NB4 (cell line): ENCODE measurements around the gene PPP1R3F.
A peak's percentile ranks its signal among the peaks of the same experiment; 100 is the strongest.

ENCODE experiments used
- DNase-seq: peaks from one replicate; pipeline ENCODE4 v3.0.0; 2010; ENCODE audit warnings: low read depth
- H3K4me3 ChIP-seq: one replicate; pipeline ENCODE4 v1.5.1; 2011; ENCODE audit warnings: mild to moderate bottlenecking, low read depth, low read length, moderate library complexity
- MYC ChIP-seq: IDR thresholded peaks from 2 replicates; pipeline ENCODE4 v1.6.1; 2011; ENCODE audit warnings: low read depth, low read length
- POLR2A ChIP-seq: IDR thresholded peaks from 2 replicates; pipeline ENCODE4 v1.6.1; 2011; ENCODE audit warnings: mild to moderate bottlenecking; ENCODE audit not compliant: insufficient read length; ENCODE audit errors: extremely low read depth
- TF ChIP-seq, protein P1 (sequence below): IDR thresholded peaks from one replicate; pipeline ENCODE4 v1.5.1; 2012; ENCODE audit warnings: low read depth, low read length
- TF ChIP-seq, protein P2 (sequence below): IDR thresholded peaks from 2 replicates; pipeline ENCODE4 v1.6.1; 2011; ENCODE audit warnings: low read depth, low read length

Gene PPP1R3F

DNA sequence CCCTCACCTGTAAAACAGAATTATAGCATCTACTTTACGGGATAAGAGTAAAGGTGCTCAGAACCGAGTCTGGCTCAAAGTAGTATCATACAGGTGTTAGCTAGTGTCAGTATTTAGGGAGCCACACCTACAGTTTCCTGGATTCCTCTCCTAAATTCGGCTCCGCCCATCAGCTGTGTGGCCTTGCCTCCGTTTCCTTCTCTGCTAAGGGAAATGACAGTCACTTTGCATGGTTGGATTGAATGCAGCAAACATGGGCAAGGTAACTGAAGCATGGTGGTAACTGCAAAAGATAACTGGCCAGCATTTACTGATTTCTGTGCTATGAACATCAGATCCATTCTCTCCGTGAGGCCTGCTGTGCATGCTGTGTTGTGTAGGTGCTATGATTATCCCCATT lies 2.8 kb downstream of the PPP1R3F start:
- no peak for DNase-seq
- no peak overlapping the region for H3K4me3 ChIP-seq
- TF ChIP-seq, protein P1, sequence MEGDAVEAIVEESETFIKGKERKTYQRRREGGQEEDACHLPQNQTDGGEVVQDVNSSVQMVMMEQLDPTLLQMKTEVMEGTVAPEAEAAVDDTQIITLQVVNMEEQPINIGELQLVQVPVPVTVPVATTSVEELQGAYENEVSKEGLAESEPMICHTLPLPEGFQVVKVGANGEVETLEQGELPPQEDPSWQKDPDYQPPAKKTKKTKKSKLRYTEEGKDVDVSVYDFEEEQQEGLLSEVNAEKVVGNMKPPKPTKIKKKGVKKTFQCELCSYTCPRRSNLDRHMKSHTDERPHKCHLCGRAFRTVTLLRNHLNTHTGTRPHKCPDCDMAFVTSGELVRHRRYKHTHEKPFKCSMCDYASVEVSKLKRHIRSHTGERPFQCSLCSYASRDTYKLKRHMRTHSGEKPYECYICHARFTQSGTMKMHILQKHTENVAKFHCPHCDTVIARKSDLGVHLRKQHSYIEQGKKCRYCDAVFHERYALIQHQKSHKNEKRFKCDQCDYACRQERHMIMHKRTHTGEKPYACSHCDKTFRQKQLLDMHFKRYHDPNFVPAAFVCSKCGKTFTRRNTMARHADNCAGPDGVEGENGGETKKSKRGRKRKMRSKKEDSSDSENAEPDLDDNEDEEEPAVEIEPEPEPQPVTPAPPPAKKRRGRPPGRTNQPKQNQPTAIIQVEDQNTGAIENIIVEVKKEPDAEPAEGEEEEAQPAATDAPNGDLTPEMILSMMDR = no peak
- TF ChIP-seq POLR2A (no peak), MYC (no peak)
- TF ChIP-seq, protein P2, sequence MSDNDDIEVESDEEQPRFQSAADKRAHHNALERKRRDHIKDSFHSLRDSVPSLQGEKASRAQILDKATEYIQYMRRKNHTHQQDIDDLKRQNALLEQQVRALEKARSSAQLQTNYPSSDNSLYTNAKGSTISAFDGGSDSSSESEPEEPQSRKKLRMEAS = no peak

GRCh38 chrX:49273181-49273727 lies 3.7 kb downstream of the PPP1R3F start:
- TF ChIP-seq POLR2A (no peak), MYC (no peak)
- TF ChIP-seq, protein P1 = no peak
- TF ChIP-seq, protein P2 = no peak
- no peak overlapping the region for H3K4me3 ChIP-seq
- peak; percentile 53 for DNase-seq

GRCh38 chrX:49276207-49276606 lies 6.6 kb downstream of the PPP1R3F start:
- DNase-seq = no peak
- no peak overlapping the region for H3K4me3 ChIP-seq
- no peak for TF ChIP-seq POLR2A
- no peak for TF ChIP-seq MYC
- TF ChIP-seq, protein P2 = no peak
- TF ChIP-seq, protein P1 = no peak

- H3K4me3 ChIP-seq = no peak overlapping the region
- DNase-seq = no peak
- TF ChIP-seq, protein P1 = no peak
- TF ChIP-seq MYC (no peak), POLR2A (no peak)
- TF ChIP-seq, protein P2 = no peak
Observed at GRCh38 chrX:49276671-49277534, 7.3 kb downstream of the PPP1R3F start.

DNA sequence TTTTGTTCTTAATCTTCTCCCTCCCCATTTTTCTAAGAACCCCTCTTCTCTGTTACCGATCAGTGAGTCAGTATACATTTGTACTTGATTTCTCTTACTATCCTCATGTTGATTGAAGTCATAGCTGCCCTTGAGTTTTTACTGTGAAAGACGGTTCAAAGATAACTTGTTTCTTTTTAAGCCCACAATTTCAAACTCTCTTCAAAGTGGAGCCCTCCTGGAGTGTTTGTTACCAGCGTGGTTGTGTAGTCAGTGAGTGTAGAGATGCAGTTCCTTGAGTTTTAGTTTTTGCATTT lies 7.9 kb downstream of the PPP1R3F start:
- DNase-seq = no peak
- H3K4me3 ChIP-seq = no peak overlapping the region
- TF ChIP-seq, protein P1 = no peak
- TF ChIP-seq POLR2A = no peak
- TF ChIP-seq, protein P2 = no peak
- TF ChIP-seq MYC = no peak
